HL-60 (cell line): ENCODE results near the gene FARSA.

Source experiments
- CTCF ChIP-seq: IDR thresholded peaks from one replicate; pipeline ENCODE4 v1.5.1; 2011; ENCODE audit warnings: low read length, control low read depth, inconsistent platforms; ENCODE audit not compliant: insufficient read depth
- GABPA ChIP-seq: IDR thresholded peaks from 2 replicates; pipeline ENCODE4 v1.6.1; 2012; ENCODE audit warnings: low read depth
- POLR2AphosphoS5 ChIP-seq: IDR thresholded peaks from 2 replicates; pipeline ENCODE4 v1.6.1; 2012; ENCODE audit warnings: low read depth
- REST ChIP-seq: IDR thresholded peaks from 2 replicates; pipeline ENCODE4 v1.6.1; 2012; ENCODE audit warnings: low read depth; ENCODE audit not compliant: insufficient replicate concordance
- SPI1 ChIP-seq: IDR thresholded peaks from 2 replicates; pipeline ENCODE4 v1.6.1; 2012; ENCODE audit warnings: low read depth, mild to moderate bottlenecking, borderline replicate concordance

- TF ChIP-seq CTCF (no peak), REST (no peak), POLR2AphosphoS5 (no peak), GABPA (no peak), SPI1 (no peak)
These were observed 46.4 kb downstream of the FARSA start, which contains the start of gene KLF1 for GRCh38 chr19:12886969-12887747.
